22Rv1 (cell line): Measurements from ENCODE around the gene GSC2.

Experiments used
- CTCF ChIP-seq: fragments of 450-650 bp; IDR thresholded peaks from 2 replicates; pipeline ENCODE4 v1.5.1; 2017; ENCODE audit warnings: mild to moderate bottlenecking
- ZFX ChIP-seq: fragments of 450-650 bp; IDR thresholded peaks from 2 replicates; pipeline ENCODE4 v1.6.1; 2017; ENCODE audit warnings: antibody characterized with exemption, borderline replicate concordance

- TF ChIP-seq CTCF (no peak), ZFX (no peak)
Observed at GRCh38 chr22:19122752-19123492, 27.2 kb downstream of the GSC2 start.
